Loucy (cell line): ENCODE results near the gene RRAGA.

Experiments used
- CTCF ChIP-seq: fragments of 200-600 bp; sonication (generic); conservative IDR thresholded peaks from 2 replicates; pipeline ENCODE4 v1.5.1; 2014; ENCODE audit warnings: mild to moderate bottlenecking, antibody characterized with exemption, low read length
- EZH2phosphoT487 ChIP-seq: fragments of 200-600 bp; IDR thresholded peaks from 2 replicates; pipeline ENCODE4 v1.6.1; 2018; ENCODE audit warnings: antibody characterized with exemption, mild to moderate bottlenecking, moderate library complexity, borderline replicate concordance

- TF ChIP-seq CTCF (peak; percentile 81), EZH2phosphoT487 (no peak)
These were observed at the start of gene RRAGA for GRCh38 chr9:19048966-19049916.
